ENCODE results near the gene LDLRAD4. TPM values are rescaled to one million over a fixed set of nuclear protein-coding genes. Genes with fewer than 3 reads are reported as not detected.

The LDLRAD4 gene
- total RNA-seq, 2 experiments from 2014 or later = 34.3 to 35.7 TPM

GRCh38 chr18:13241083-13241892 lies 22.7 kb downstream of the LDLRAD4 start:
- ATAC-seq = no peak
- ChIA-PET CTCF (interaction anchor here (1.3 kb wide), 1 partner anchor 25 kb away, joined by 5 read pairs; no protein-coding TSS in a partner anchor), POLR2A (no interaction called here)
- no peak overlapping the region for H3K4me3 Mint-ChIP-seq
- no peaks in the 10 kb centered on the region for H3K4me1 Mint-ChIP-seq (ENCODE audit: low read depth)
- no peaks in the 10 kb centered on the region for H3K9me3 Mint-ChIP-seq (ENCODE audit: insufficient read depth)
- H3K36me3 Mint-ChIP-seq (ENCODE audit: low read depth) = no peaks in the 10 kb centered on the region
- H3K27me3 Mint-ChIP-seq (ENCODE audit: low read depth) = no peaks in the 10 kb centered on the region
- H3K27ac Mint-ChIP-seq = no peak overlapping the region
- no peak for DNase-seq

GRCh38 chr18:13241893-13242175 lies 23.3 kb downstream of the LDLRAD4 start:
- Mint-ChIP-seq H3K36me3 (ENCODE audit: low read depth) (no peaks in the 10 kb centered on the region), H3K27ac (no peak overlapping the region), H3K27me3 (ENCODE audit: low read depth) (no peaks in the 10 kb centered on the region), H3K9me3 (ENCODE audit: insufficient read depth) (no peaks in the 10 kb centered on the region), H3K4me1 (ENCODE audit: low read depth) (no peaks in the 10 kb centered on the region), H3K4me3 (no peak overlapping the region)
- DNase-seq = no peak
- ChIA-PET CTCF (interaction anchor here (1.3 kb wide), 1 partner anchor 26 kb away, joined by 5 read pairs; no protein-coding TSS in a partner anchor), POLR2A (no interaction called here)
- ATAC-seq = no peak

GRCh38 chr18:13242797-13243196 lies 24.2 kb downstream of the LDLRAD4 start:
- DNase-seq (no peak), ATAC-seq (no peak)
- H3K4me3 Mint-ChIP-seq = no peak overlapping the region
- no peaks in the 10 kb centered on the region for H3K9me3 Mint-ChIP-seq (ENCODE audit: insufficient read depth)
- no peaks in the 10 kb centered on the region for H3K27me3 Mint-ChIP-seq (ENCODE audit: low read depth)
- no peak overlapping the region for H3K27ac Mint-ChIP-seq
- no peaks in the 10 kb centered on the region for H3K36me3 Mint-ChIP-seq (ENCODE audit: low read depth)
- CTCF ChIA-PET = interaction anchor here (0.7 to 1.3 kb wide), 2 partner anchors 21 to 26 kb away, joined by 3 to 5 read pairs; no protein-coding TSS in a partner anchor
- POLR2A ChIA-PET = interaction anchor here (0.6 kb wide), 1 partner anchor 460 kb away, joined by 3 read pairs; no protein-coding TSS in a partner anchor
- no peaks in the 10 kb centered on the region for H3K4me1 Mint-ChIP-seq (ENCODE audit: low read depth)

GRCh38 chr18:13243363-13243762 lies 24.8 kb downstream of the LDLRAD4 start:
- ChIA-PET POLR2A (no interaction called here), CTCF (interaction anchor here (0.7 kb wide), 1 partner anchor 20 kb away, joined by 3 read pairs; no protein-coding TSS in a partner anchor)
- DNase-seq (no peak), ATAC-seq (no peak)
- Mint-ChIP-seq H3K27me3 (ENCODE audit: low read depth) (no peaks in the 10 kb centered on the region), H3K4me1 (ENCODE audit: low read depth) (no peaks in the 10 kb centered on the region), H3K4me3 (no peak overlapping the region), H3K9me3 (ENCODE audit: insufficient read depth) (no peaks in the 10 kb centered on the region), H3K27ac (no peak overlapping the region), H3K36me3 (ENCODE audit: low read depth) (no peaks in the 10 kb centered on the region)

- Mint-ChIP-seq H3K4me3 (no peak overlapping the region), H3K9me3 (ENCODE audit: insufficient read depth) (no peaks in the 10 kb centered on the region)
- CTCF ChIA-PET = no interaction called here
Observed at GRCh38 chr18:13244135-13244534, 25.6 kb downstream of the LDLRAD4 start.

GRCh38 chr18:13245481-13246000 lies 27.0 kb downstream of the LDLRAD4 start:
- Mint-ChIP-seq H3K4me1 (ENCODE audit: low read depth) (no peaks in the 10 kb centered on the region), H3K27ac (no peak overlapping the region), H3K9me3 (ENCODE audit: insufficient read depth) (no peaks in the 10 kb centered on the region), H3K27me3 (ENCODE audit: low read depth) (no peaks in the 10 kb centered on the region), H3K36me3 (ENCODE audit: low read depth) (no peaks in the 10 kb centered on the region), H3K4me3 (no peak overlapping the region)
- ATAC-seq (no peak), DNase-seq (no peak)
- ChIA-PET POLR2A (no interaction called here), CTCF (no interaction called here)

More at GRCh38 chr18:13244135-13244534, 25.6 kb downstream of the LDLRAD4 start:
- ATAC-seq = no peak
- Mint-ChIP-seq H3K27me3 (ENCODE audit: low read depth) (no peaks in the 10 kb centered on the region), H3K4me1 (ENCODE audit: low read depth) (no peaks in the 10 kb centered on the region), H3K36me3 (ENCODE audit: low read depth) (no peaks in the 10 kb centered on the region), H3K27ac (no peak overlapping the region)
- DNase-seq = no peak
- POLR2A ChIA-PET = no interaction called here

- no peak overlapping the region for H3K27ac Mint-ChIP-seq
- H3K27me3 Mint-ChIP-seq (ENCODE audit: low read depth) = no peaks in the 10 kb centered on the region
- no peaks in the 10 kb centered on the region for H3K9me3 Mint-ChIP-seq (ENCODE audit: insufficient read depth)
- H3K36me3 Mint-ChIP-seq (ENCODE audit: low read depth) = peaks cover 4% of the 10 kb centered on the region
- ATAC-seq (no peak), DNase-seq (no peak)
- ChIA-PET POLR2A (no interaction called here), CTCF (no interaction called here)
- no peaks in the 10 kb centered on the region for H3K4me1 Mint-ChIP-seq (ENCODE audit: low read depth)
- H3K4me3 Mint-ChIP-seq = no peak overlapping the region
Observed at GRCh38 chr18:13246121-13246520, 27.6 kb downstream of the LDLRAD4 start.

- DNase-seq (no peak), ATAC-seq (no peak)
- H3K27ac Mint-ChIP-seq = no peak overlapping the region
- CTCF ChIA-PET = no interaction called here
- H3K9me3 Mint-ChIP-seq (ENCODE audit: insufficient read depth) = no peaks in the 10 kb centered on the region
- H3K4me3 Mint-ChIP-seq = no peak overlapping the region
- no peaks in the 10 kb centered on the region for H3K27me3 Mint-ChIP-seq (ENCODE audit: low read depth)
- POLR2A ChIA-PET = no interaction called here
- H3K36me3 Mint-ChIP-seq (ENCODE audit: low read depth) = peaks cover 4% of the 10 kb centered on the region
- no peaks in the 10 kb centered on the region for H3K4me1 Mint-ChIP-seq (ENCODE audit: low read depth)
Observed at GRCh38 chr18:13246591-13246990, 28.0 kb downstream of the LDLRAD4 start.

- ATAC-seq = no peak
- CTCF ChIA-PET = no interaction called here
Observed at GRCh38 chr18:13247506-13247905, 28.9 kb downstream of the LDLRAD4 start.

GRCh38 chr18:13252686-13253410 lies 34.3 kb downstream of the LDLRAD4 start:
- DNase-seq (no peak), ATAC-seq (no peak)
- no peaks in the 10 kb centered on the region for H3K9me3 Mint-ChIP-seq (ENCODE audit: insufficient read depth)
- no peaks in the 10 kb centered on the region for H3K27me3 Mint-ChIP-seq (ENCODE audit: low read depth)
- no peak overlapping the region for H3K4me3 Mint-ChIP-seq
- POLR2A ChIA-PET = no interaction called here
- H3K4me1 Mint-ChIP-seq (ENCODE audit: low read depth) = no peaks in the 10 kb centered on the region
- H3K27ac Mint-ChIP-seq = no peak overlapping the region
- H3K36me3 Mint-ChIP-seq (ENCODE audit: low read depth) = peaks cover 4% of the 10 kb centered on the region
- CTCF ChIA-PET = no interaction called here

More at GRCh38 chr18:13247506-13247905, 28.9 kb downstream of the LDLRAD4 start:
- H3K4me3 Mint-ChIP-seq = no peak overlapping the region
- H3K9me3 Mint-ChIP-seq (ENCODE audit: insufficient read depth) = no peaks in the 10 kb centered on the region
- DNase-seq = no peak
- no peak overlapping the region for H3K27ac Mint-ChIP-seq
- peaks cover 4% of the 10 kb centered on the region for H3K36me3 Mint-ChIP-seq (ENCODE audit: low read depth)
- no peaks in the 10 kb centered on the region for H3K27me3 Mint-ChIP-seq (ENCODE audit: low read depth)
- H3K4me1 Mint-ChIP-seq (ENCODE audit: low read depth) = no peaks in the 10 kb centered on the region
- POLR2A ChIA-PET = no interaction called here

GRCh38 chr18:13253786-13254688 lies 35.5 kb downstream of the LDLRAD4 start:
- DNase-seq (no peak), ATAC-seq (no peak)
- peaks cover 4% of the 10 kb centered on the region for H3K36me3 Mint-ChIP-seq (ENCODE audit: low read depth)
- no peaks in the 10 kb centered on the region for H3K9me3 Mint-ChIP-seq (ENCODE audit: insufficient read depth)
- POLR2A ChIA-PET = no interaction called here
- CTCF ChIA-PET = no interaction called here
- no peak overlapping the region for H3K27ac Mint-ChIP-seq
- no peak overlapping the region for H3K4me3 Mint-ChIP-seq
- H3K27me3 Mint-ChIP-seq (ENCODE audit: low read depth) = no peaks in the 10 kb centered on the region
- no peaks in the 10 kb centered on the region for H3K4me1 Mint-ChIP-seq (ENCODE audit: low read depth)

All from activated CD8-positive, alpha-beta T cell treated with anti-CD3 and anti-CD28 coated beads, Interleukin-2, amount 10 ng/mL, durations not matched to agents 7 days and 5 days (primary cell).